Esophagus squamous epithelium (tissue), 4 donors: ENCODE data around the gene PLOD2.

Experiments used
- POLR2A ChIP-seq, 4 donors: fragments of 450-650 bp; IDR thresholded peaks; one replicate each; pipeline ENCODE4 v1.6.1; 2017; ENCODE audit warnings: antibody characterized with exemption in 4 of 4, mild to moderate bottlenecking in 4 of 4, moderate library complexity in 3 of 4
- TF ChIP-seq, protein P1 (sequence below), 6 experiments: fragments of 450-650 bp in 4 of 6; fragments of 200-600 bp in 2 of 6; sonication (generic) in 2 of 6; IDR thresholded peaks; one replicate each; pipeline ENCODE4 v1.5.1; 2016 to 2019; ENCODE audit warnings: antibody characterized with exemption in 6 of 6, mild to moderate bottlenecking in 4 of 6, moderate library complexity in 4 of 6

DNA sequence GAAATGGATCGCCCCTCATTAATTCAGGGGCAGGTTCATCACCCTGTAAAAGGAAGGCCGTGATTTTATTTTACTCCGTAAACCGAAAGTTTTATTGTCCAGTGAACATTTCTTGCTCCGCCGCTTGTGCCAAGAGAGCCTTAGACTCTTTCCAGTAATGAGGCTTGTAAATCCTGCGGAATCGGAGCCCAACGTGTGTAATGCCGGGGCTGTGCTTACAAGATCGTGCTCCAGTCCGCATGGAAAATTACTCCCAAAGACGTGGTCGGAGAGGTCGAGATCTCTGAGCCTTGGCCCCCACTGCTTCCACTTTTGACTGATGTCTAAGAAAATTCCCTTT is 649 bp upstream of the PLOD2 start:
- TF ChIP-seq, protein P1, sequence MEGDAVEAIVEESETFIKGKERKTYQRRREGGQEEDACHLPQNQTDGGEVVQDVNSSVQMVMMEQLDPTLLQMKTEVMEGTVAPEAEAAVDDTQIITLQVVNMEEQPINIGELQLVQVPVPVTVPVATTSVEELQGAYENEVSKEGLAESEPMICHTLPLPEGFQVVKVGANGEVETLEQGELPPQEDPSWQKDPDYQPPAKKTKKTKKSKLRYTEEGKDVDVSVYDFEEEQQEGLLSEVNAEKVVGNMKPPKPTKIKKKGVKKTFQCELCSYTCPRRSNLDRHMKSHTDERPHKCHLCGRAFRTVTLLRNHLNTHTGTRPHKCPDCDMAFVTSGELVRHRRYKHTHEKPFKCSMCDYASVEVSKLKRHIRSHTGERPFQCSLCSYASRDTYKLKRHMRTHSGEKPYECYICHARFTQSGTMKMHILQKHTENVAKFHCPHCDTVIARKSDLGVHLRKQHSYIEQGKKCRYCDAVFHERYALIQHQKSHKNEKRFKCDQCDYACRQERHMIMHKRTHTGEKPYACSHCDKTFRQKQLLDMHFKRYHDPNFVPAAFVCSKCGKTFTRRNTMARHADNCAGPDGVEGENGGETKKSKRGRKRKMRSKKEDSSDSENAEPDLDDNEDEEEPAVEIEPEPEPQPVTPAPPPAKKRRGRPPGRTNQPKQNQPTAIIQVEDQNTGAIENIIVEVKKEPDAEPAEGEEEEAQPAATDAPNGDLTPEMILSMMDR (IDR thresholded peaks at IDR 0.05), result no peak
- no peak for TF ChIP-seq POLR2A (IDR thresholded peaks at IDR 0.05)
